Umbilical cord (tissue), 2 donors: Measurements from ENCODE around the gene FTCD. TPM values are rescaled to one million over a fixed set of nuclear protein-coding genes. Genes with fewer than 3 reads are reported as not detected.
"Not testable (repeated sequence)": the region's sequence is repeated elsewhere in the genome, so short reads cannot be mapped to it uniquely, and the experiment has no call there.

Experiments
- DNase-seq: peaks from one replicate; pipeline ENCODE4 v3.0.0-alpha.2; 2015; ENCODE audit warnings: low spot score
- total RNA-seq: library from RNA; depleted of rRNA; stranded (reverse); fragments of >200 nt; gene quantifications from one replicate; pipeline ENCODE4 v1.2.3, GENCODE V29; 2014; ENCODE audit warnings: low replicate concordance; ENCODE audit not compliant: insufficient read depth

The FTCD gene
- total RNA-seq, 1 donor from 2014 or later, result not detected

- DNase-seq, result no peak
These were observed 16.9 kb upstream of the FTCD start for GRCh38 chr21:46171996-46172862.

DNA sequence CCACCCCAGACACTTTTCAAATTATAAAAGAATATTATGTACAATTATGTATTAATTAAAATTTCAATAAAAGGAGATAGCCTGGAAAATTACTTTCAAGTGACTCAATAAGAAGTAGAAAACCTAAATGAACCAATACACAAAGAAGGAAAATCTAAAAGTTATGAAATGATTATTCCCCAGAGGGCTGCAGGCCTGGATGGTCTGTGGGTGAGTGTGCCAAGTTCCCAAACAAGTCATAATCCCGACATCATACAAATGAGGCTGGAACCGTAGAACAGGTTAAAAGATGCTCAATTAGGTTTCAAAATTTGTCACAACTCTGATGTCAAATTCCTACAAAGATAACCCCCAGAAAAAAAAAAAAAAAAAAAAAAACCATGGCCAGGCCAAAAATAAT is 16.2 kb upstream of the FTCD start:
- no peak for DNase-seq

GRCh38 chr21:46170436-46171193 is 15.2 kb upstream of the FTCD start:
- not testable (repeated sequence) for DNase-seq

- DNase-seq, result no peak
These were observed 13.4 kb upstream of the FTCD start for GRCh38 chr21:46168659-46169386.

DNA sequence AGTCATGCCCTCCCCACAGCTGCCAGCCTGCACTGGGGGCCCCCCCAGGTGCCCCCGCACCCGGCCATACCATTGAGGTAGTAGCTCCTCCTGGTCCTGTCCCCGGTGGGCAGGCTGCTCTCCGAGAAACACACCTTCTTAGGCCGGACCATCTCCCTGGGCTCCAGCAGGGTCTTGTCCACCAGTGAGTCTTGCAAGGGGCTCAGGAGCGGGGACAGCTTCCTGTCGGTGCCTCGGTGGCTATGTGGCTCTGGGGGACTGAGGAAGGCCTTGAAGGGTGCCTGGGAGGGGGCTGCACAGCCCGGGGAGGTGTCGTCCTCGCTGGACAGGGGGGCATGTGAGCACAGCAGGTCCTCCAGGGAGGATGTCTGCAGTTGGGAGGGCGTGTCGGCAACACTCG is 12.9 kb upstream of the FTCD start:
- DNase-seq, result no peak

- DNase-seq, result no peak
These were observed 9.7 kb upstream of the FTCD start for GRCh38 chr21:46165098-46165497.

- no peak for DNase-seq
These were observed 8.0 kb upstream of the FTCD start for GRCh38 chr21:46163380-46163779.

DNA sequence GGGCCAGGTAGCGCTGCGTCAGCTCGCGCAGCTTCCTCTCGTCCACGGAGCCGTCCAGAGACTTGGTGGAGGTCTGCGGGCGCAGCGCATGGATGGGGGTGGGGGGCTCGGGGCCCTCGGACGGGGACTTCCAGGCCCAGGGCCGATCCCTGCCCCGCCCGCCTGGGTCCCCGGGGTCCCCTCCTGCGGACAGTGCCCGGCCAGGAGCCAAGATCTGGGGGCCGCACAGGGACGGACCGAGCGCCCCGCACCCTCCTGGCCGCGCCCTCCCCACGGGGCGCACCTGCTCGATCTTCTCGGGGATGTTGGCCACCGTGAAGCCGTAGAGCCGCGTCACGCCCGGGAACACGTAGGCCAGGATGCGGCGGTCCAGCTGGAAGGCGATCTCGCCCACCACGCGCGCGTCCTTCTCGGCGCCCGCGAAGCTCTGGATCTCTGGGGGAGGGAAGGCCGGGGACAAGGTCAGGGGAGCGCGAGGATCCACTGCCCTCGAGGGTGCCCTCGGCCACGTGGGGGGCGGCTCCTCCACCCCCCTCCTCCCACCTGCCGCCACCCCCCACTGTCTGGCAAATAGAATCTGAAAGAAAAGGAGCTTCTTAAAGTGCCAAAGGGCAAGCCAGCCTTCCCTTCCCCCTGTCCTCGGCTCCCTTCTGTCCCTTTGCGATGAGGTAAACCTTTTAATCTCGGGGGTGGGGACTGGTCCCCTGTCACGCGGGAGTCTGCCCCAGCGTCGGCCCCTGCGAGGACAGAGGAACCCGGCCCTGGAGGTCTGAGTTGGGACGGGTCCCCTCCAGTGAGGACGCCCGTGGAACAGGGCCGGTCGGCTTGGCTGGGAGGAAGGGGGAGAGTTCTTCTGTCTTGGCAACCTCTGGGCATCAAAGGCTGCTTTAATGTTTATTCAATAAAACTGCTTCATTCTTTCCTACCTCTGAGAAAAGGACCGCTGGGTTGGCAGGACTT is 6.5 kb upstream of the FTCD start:
- DNase-seq, result no peak

GRCh38 chr21:46160907-46161632 is 5.7 kb upstream of the FTCD start:
- DNase-seq, result no peak

- DNase-seq, result no peak
These were observed 5.2 kb upstream of the FTCD start for GRCh38 chr21:46160657-46160906.

DNA sequence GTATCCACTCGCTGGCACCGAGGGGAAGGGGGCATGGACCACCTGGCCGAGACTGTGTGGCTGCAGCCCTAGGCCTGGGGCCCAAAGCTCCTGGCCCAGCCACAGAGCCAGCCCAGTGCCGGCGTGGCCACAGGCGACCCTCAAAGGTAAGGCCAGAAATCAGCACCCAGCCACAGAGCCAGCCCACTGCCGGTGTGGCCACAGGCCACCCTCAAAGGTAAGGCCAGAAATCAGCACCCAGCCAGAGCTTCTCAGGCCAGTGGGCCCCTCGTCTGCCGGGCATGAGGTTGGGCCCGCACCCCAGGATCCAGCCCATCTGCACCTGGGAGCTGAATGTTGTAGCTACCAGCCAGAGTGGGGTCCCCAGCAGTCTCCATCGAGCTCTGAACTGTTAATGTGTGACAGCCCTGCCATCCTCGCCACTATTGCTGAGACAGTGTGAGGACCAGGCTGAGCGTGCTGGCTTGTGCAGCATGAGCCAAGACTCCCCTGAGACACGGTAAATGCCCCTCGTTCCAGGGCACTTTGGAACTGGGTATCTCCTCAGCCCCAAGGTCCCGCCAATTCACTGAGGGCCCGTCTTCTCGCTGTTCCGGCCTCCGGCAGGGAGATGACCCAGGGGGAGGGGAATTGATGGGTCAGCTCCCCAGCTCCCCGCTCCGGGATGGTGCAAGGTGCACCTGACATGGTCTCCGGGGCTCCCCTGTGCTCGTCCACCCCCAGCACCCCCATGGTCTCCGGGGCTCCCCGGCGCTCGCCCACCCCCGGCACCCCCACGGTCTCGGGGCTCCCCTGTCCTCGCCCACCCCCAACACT is 4.7 kb upstream of the FTCD start:
- no peak for DNase-seq

DNA sequence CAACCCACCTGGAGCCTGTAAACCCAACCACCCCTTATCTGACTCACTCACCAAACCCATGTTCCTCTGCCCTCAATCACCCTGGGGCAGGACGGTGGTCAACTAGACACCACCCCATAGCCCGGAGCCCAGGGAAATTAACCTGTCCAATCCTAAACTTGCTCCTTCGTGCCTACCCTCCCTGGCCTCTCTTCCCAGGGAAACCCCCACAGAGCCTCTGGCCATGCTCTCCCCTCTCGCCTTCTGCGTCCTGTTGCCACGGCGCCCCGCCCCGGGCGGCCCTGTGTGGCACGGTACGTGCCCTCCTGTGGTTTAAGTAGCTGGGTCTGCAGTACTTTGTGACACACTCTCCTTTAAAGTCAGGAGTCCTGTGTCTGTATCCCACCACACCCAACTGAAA is 4.0 kb upstream of the FTCD start:
- DNase-seq, result no peak

- no peak for DNase-seq
These were observed 3.4 kb upstream of the FTCD start for GRCh38 chr21:46158666-46159300.

DNA sequence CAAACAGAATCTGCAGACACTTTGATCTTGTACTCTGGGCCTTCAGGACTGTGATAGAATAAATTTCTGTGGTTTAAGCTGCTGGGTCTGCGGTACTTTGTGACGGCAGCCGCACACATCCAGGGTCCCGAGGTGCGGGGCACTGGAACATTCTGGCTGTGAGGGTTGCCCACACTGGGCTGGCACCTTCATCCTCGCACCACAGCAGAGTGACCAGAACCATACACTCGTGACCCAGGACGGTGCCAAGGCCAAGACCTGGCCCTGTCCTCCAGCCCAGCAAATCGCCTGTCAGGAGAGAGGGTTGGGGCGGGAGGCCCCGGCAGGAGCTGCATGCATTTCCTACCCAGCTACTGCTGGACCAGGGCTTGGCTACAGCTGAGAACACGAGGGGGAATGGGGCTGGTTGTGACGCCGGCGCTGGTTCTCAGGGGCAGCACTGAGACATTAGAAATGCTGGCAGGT is 2.6 kb upstream of the FTCD start:
- DNase-seq, result no peak

DNA sequence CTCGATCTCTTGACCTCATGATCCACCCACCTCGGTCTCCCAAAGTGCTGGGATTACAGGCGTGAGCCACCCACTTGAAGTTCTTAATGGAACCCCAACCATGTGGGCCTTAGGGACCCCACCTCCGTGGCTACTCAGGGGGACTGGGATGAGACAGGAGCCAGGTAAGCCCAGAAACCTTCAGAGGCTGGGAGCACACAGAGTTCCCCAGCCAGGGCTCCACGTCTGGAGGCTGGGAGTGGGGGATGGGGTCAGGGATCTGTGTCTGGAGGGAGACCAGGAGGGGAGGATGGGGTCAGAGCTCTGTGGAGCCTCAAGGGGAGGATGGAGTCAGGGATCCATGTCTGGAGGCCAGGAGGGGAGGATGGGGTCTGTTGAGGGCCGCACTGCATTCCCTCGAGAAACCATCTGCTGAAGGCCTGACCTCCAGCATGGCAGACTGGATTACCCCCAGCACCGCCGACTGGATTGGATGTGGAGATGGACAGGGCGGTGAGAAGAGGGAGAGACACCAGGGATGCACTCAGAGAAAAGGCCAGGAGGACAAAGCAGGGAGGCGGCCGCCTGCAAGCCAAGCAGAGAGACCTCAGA is 2.1 kb upstream of the FTCD start:
- DNase-seq, result no peak

- DNase-seq, result no peak
These were observed 1.3 kb upstream of the FTCD start for GRCh38 chr21:46156678-46157077.

- no peak for DNase-seq
These were observed 933 bp upstream of the FTCD start for GRCh38 chr21:46156378-46156645.

DNA sequence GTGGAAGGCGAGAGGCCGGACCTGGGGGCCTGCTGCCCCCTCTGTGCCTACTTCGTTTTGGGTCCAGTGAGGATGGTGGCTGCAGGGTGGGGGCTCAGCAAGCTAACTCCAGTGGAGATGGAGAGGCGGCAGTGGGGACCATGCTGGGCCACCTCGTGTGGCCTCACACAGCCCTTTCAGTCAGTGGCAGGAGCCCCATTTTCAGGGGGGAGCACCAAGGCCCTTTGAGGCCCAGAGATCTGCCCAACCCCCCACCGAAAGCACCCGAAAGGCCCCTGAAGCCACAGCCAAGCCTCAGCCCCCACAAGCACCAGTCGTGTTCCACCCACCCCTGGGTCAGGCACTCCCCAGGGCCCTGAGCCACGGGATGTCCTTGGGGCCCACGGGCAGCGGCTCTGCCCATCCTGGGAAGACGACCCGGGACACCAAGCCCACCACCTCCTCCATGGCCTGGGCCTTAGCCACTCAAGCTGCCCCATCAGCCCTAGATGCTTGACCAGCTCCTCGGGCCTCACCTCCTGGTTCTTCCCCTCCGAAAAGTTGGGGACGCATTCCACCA is 345 bp downstream of the FTCD start:
- no peak for DNase-seq
